Panc1 (cell line): ENCODE measurements around the gene CAMSAP3. TPM values are rescaled to one million over a fixed set of nuclear protein-coding genes. Genes with fewer than 3 reads are reported as not detected.

Experiments
- ATAC-seq: fragments of 200-7000 bp; cut with Tn5 transposase; 2 replicates; pipeline ENCODE4 v1.9.1; 2020; ENCODE audit warnings: mild to moderate bottlenecking, moderate library complexity
- BruUV-seq: library from RNA; stranded (reverse); fragments of 400-500 nt; replicated peaks from 2 replicates; lab custom pipeline; 2021; lab: Mats Ljungman, UMichigan
- CTCF ChIA-PET: fragments of 300-600 bp; sonication (Branson Sonifier 250); formaldehyde crosslinking; loops from one replicate; lab custom pipeline; 2022; ENCODE audit warnings: antibody characterized with exemption; lab: Charles Lee
- POLR2A ChIA-PET: fragments of 300-600 bp; sonication (Branson Sonifier 250); formaldehyde crosslinking; loops from one replicate; lab custom pipeline; 2022; ENCODE audit warnings: antibody characterized with exemption; lab: Charles Lee
- DNase-seq: peaks from one replicate; pipeline ENCODE4 v3.0.0-alpha.2; 2010; ENCODE audit warnings: low read depth, low spot score
- H3K27ac ChIP-seq: 2 replicates; pipeline ENCODE4 v1.5.1; 2011; ENCODE audit warnings: mild to moderate bottlenecking, low read length, inconsistent platforms
- H3K27me3 ChIP-seq: fragments of 200-500 bp; sonication (Bioruptor generic); 2 replicates; pipeline ENCODE4 v1.6.0; 2014; ENCODE audit warnings: low read length, inconsistent platforms; ENCODE audit not compliant: control insufficient read depth, insufficient read depth
- H3K36me3 ChIP-seq: fragments of 200-500 bp; sonication (Bioruptor generic); 2 replicates; pipeline ENCODE4 v1.5.1; 2014; ENCODE audit warnings: inconsistent platforms, mild to moderate bottlenecking, low read length, moderate library complexity; ENCODE audit not compliant: control insufficient read depth, insufficient read depth
- H3K4me1 ChIP-seq: 2 replicates; pipeline ENCODE4 v1.5.1; 2011; ENCODE audit warnings: inconsistent platforms, mild to moderate bottlenecking, low read length, moderate library complexity; ENCODE audit not compliant: control insufficient read depth, insufficient read depth
- H3K4me3 ChIP-seq, 2 experiments: 2 replicates each; pipeline ENCODE4 v1.5.1; 2011 to 2012; ENCODE audit warnings: low read depth in 2 of 2, low read length in 2 of 2, mild to moderate bottlenecking in 2 of 2, inconsistent platforms in 1 of 2, moderate library complexity in 1 of 2
- H3K9me3 ChIP-seq: fragments of 200-500 bp; sonication (Bioruptor generic); 2 replicates; pipeline ENCODE4 v1.5.1; 2014; ENCODE audit warnings: low read depth, mild to moderate bottlenecking, inconsistent platforms, low read length, moderate library complexity; ENCODE audit not compliant: control insufficient read depth, insufficient read depth
- POLR2AphosphoS5 ChIP-seq: IDR thresholded peaks from 2 replicates; pipeline ENCODE4 v1.6.1; 2012; ENCODE audit warnings: mild to moderate bottlenecking, low read depth, low read length, moderate library complexity
- SIN3A ChIP-seq: IDR thresholded peaks from 2 replicates; pipeline ENCODE4 v1.6.1; 2012; ENCODE audit warnings: low read depth, mild to moderate bottlenecking, low read length, moderate library complexity, borderline replicate concordance; ENCODE audit not compliant: insufficient read depth
- TCF7L2 ChIP-seq: IDR thresholded peaks from 2 replicates; pipeline ENCODE4 v1.6.1; 2011; ENCODE audit warnings: mild to moderate bottlenecking, low read depth, low read length, inconsistent platforms
- in situ Hi-C: cut with HindIII; loops from 2 replicates; pipeline ENCODE4 v1.10.0; 2016; ENCODE audit warnings: low sequenced_read_pairs, low pct_unique_long_range_greater_than_20kb
- intact Hi-C: fragments of 100-400 bp; cut with micrococcal nuclease; formaldehyde crosslinking; loops from one replicate; pipeline ENCODE4 v1.10.0; 2022; ENCODE audit not compliant: unreplicated experiment
- total RNA-seq: library from RNA; stranded (reverse); gene quantifications from one replicate; pipeline ENCODE4 v1.2.1, GENCODE V29; 2021; ENCODE audit not compliant: unreplicated experiment
- TF ChIP-seq, protein P1 (sequence below): fragments of 450-650 bp; IDR thresholded peaks from 2 replicates; pipeline ENCODE4 v1.5.1; 2017; ENCODE audit warnings: mild to moderate bottlenecking
- TF ChIP-seq, protein P2 (sequence below), 2 experiments: IDR thresholded peaks; 2 replicates each; pipeline ENCODE4 v1.6.1; 2011 to 2012; ENCODE audit warnings: low read depth in 2 of 2, control low read depth in 1 of 2, low read length in 1 of 2, mild to moderate bottlenecking in 1 of 2, moderate library complexity in 1 of 2; ENCODE audit not compliant: insufficient read depth in 1 of 2

The CAMSAP3 gene
- total RNA-seq, 1 experiment from 2014 or later, result 1.7 TPM

DNA sequence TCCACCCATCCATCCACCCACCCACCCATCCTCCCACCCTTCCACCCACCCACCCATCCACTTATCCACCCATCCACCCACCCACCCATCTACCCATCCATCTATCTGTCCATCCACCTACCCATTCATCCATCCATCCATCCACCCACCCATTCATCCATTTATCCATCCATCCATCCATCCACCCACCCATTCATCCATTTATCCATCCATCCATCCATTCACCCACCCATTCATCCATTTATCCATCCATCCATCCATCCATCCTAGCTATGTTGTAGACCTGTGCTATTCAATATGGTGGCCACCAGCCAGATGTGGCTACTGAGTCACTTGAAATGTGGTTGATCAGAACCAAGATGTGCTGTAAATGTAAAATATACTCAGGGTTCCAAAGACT is 5.1 kb downstream of the CAMSAP3 start:
- intact Hi-C loops, result no loop called here
- no TSS peak for BruUV-seq
- Histone ChIP-seq H3K4me3 (no peak overlapping the region), H3K27me3 (no peaks in the 10 kb centered on the region), H3K4me1 (no peaks in the 10 kb centered on the region), H3K36me3 (no peaks in the 10 kb centered on the region; the same call in 1 of the 2 replicates), H3K27ac (no peak overlapping the region), H3K9me3 (no peaks in the 10 kb centered on the region)
- DNase-seq (no peak), ATAC-seq (no peak)
- in situ Hi-C loops, result no loop called here
- ChIA-PET CTCF (no interaction called here), POLR2A (no interaction called here)
- TF ChIP-seq, protein P1, sequence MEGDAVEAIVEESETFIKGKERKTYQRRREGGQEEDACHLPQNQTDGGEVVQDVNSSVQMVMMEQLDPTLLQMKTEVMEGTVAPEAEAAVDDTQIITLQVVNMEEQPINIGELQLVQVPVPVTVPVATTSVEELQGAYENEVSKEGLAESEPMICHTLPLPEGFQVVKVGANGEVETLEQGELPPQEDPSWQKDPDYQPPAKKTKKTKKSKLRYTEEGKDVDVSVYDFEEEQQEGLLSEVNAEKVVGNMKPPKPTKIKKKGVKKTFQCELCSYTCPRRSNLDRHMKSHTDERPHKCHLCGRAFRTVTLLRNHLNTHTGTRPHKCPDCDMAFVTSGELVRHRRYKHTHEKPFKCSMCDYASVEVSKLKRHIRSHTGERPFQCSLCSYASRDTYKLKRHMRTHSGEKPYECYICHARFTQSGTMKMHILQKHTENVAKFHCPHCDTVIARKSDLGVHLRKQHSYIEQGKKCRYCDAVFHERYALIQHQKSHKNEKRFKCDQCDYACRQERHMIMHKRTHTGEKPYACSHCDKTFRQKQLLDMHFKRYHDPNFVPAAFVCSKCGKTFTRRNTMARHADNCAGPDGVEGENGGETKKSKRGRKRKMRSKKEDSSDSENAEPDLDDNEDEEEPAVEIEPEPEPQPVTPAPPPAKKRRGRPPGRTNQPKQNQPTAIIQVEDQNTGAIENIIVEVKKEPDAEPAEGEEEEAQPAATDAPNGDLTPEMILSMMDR, result no peak
- TF ChIP-seq TCF7L2, result no peak
- TF ChIP-seq POLR2AphosphoS5, result no peak
- no peak for TF ChIP-seq SIN3A
- TF ChIP-seq, protein P2, sequence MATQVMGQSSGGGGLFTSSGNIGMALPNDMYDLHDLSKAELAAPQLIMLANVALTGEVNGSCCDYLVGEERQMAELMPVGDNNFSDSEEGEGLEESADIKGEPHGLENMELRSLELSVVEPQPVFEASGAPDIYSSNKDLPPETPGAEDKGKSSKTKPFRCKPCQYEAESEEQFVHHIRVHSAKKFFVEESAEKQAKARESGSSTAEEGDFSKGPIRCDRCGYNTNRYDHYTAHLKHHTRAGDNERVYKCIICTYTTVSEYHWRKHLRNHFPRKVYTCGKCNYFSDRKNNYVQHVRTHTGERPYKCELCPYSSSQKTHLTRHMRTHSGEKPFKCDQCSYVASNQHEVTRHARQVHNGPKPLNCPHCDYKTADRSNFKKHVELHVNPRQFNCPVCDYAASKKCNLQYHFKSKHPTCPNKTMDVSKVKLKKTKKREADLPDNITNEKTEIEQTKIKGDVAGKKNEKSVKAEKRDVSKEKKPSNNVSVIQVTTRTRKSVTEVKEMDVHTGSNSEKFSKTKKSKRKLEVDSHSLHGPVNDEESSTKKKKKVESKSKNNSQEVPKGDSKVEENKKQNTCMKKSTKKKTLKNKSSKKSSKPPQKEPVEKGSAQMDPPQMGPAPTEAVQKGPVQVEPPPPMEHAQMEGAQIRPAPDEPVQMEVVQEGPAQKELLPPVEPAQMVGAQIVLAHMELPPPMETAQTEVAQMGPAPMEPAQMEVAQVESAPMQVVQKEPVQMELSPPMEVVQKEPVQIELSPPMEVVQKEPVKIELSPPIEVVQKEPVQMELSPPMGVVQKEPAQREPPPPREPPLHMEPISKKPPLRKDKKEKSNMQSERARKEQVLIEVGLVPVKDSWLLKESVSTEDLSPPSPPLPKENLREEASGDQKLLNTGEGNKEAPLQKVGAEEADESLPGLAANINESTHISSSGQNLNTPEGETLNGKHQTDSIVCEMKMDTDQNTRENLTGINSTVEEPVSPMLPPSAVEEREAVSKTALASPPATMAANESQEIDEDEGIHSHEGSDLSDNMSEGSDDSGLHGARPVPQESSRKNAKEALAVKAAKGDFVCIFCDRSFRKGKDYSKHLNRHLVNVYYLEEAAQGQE (IDR thresholded peaks at IDR 0.05; ENCODE audit: insufficient read depth in 1 of 2, low read depth in 2 of 2, low read length in 1 of 2), result no peak

DNA sequence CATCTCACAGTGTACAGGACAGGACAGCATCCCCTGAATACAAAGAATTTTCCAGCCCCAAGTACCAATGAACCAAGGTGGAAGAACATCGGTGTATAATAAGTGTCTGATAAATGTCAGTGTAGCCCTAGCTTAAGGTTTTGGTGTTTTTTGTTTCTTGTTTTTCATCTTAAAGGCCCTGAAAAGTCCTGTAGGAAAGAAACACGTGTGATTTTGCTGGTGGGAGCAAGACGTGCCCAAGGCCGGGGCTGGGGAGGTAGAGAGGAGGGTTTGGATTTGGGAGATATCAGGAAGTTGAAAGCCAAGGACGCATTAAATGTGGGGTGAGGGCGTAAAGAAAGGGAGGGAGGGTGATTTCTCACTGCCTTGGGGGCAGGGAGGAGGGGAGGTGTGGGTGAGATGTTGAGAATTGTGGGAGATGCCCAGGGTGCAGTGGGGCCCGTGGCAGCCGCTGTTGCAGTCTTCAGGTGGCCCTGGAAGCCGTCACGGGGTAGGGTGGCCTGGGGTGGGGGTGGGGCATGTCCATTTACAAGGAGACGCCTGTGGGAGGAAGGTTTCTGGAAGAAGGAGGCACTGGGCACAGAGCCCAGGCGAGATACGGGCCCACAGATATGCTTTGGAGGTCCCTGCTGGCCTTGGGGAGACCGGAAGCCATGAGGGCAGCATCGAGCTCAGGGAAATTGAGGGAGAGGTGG is 6.7 kb downstream of the CAMSAP3 start:
- no peak for ATAC-seq
- Histone ChIP-seq H3K27ac (no peak overlapping the region), H3K36me3 (no peaks in the 10 kb centered on the region), H3K4me1 (no peaks in the 10 kb centered on the region), H3K9me3 (no peaks in the 10 kb centered on the region), H3K27me3 (no peaks in the 10 kb centered on the region), H3K4me3 (no peak overlapping the region)
- no peak for DNase-seq
- no TSS peak for BruUV-seq
- POLR2A ChIA-PET, result interaction anchor here (0.6 kb wide), 1 partner anchor 21 kb away, joined by 4 read pairs; no protein-coding TSS in a partner anchor
- in situ Hi-C loops (no loop called here), intact Hi-C loops (no loop called here)
- TF ChIP-seq SIN3A (no peak), POLR2AphosphoS5 (no peak), TCF7L2 (no peak)
- TF ChIP-seq, protein P2 (IDR thresholded peaks at IDR 0.05; ENCODE audit: insufficient read depth in 1 of 2, low read depth in 2 of 2, low read length in 1 of 2), result no peak
- TF ChIP-seq, protein P1, result no peak
- CTCF ChIA-PET, result no interaction called here
